ENCODE measurements around the gene MFGE8. TPM values are rescaled to one million over a fixed set of nuclear protein-coding genes. Genes with fewer than 3 reads are reported as not detected.

The MFGE8 gene
- polyA plus RNA-seq, 1 of the 3 experiments (the other 2 are of a cell fraction): 247 TPM

DNA sequence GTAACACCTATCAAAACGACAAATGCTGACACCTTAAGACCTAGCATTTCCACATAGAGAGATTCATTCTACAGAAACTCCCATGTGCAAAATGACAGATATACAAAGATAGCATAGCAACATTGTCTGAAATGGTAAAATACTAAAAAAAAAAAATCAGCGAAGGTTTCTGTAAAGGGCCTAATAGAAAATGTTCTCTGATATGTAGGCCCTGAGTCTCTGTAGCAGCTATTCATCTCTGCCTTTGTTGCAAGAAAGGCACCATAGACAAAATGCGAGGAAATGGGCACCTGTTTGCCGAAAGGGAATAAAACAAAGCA, 631 bp upstream of the MFGE8 start:
- H3K79me2 ChIP-seq (ENCODE audit: insufficient read depth): peaks cover 19% of the 10 kb centered on the region; the same call in 1 of the 2 replicates
- H3F3A ChIP-seq (replicated peaks; ENCODE audit: insufficient read depth): peaks cover 4% of the 10 kb centered on the region
- H2AFZ ChIP-seq (ENCODE audit: low read depth): peak overlapping the region; percentile 86
- H3K27me3 ChIP-seq (ENCODE audit: insufficient read depth): no peaks in the 10 kb centered on the region
- no peaks in the 10 kb centered on the region for H3K9me2 ChIP-seq
- CTCF ChIA-PET: interaction anchor here (1.0 to 3.0 kb wide), 3 partner anchors 9 to 128 kb away, joined by 4 to 18 read pairs (median 7); no protein-coding TSS in a partner anchor
- DNase-seq: no peak
- peaks cover 0 to 5% of the 10 kb centered on the region in 2 experiments for H3K36me3 ChIP-seq (replicated peaks in 1 of 2; ENCODE audit: control insufficient read depth in 1 of 2, insufficient read depth in 2 of 2, low read length in 1 of 2)
- H3K4me1 ChIP-seq (ENCODE audit: control insufficient read depth in 1 of 2, insufficient read depth in 2 of 2, low read depth in 1 of 2, low read length in 1 of 2): peaks cover 7 to 9% of the 10 kb centered on the region in 2 experiments; a peak in 2 of 4 replicates
- no peaks in the 10 kb centered on the region for H3K9me3 ChIP-seq
- POLR2A ChIA-PET: no interaction called here
- no peaks in the 10 kb centered on the region for H4K20me1 ChIP-seq (ENCODE audit: insufficient read depth)
- peak overlapping the region; percentile 95; the same call in 1 of the 2 replicates for H3K9ac ChIP-seq
- H3K4me3 ChIP-seq (ENCODE audit: low read depth in 2 of 2, low read length in 1 of 2): peak overlapping the region; percentile 69 to 94
- WGBS (ENCODE audit: low lambda C conversion rate): 68% methylated on average over 4 of the region's 4 CpGs
- H3K4me2 ChIP-seq: peak overlapping the region; percentile 98
- no peak for TF ChIP-seq MXI1 (IDR thresholded peaks at IDR 0.05; ENCODE audit: low read depth, low read length)
- TF ChIP-seq NRF1 (IDR thresholded peaks at IDR 0.05; ENCODE audit: low read depth, low read length): no peak
- TF ChIP-seq RFX5 (IDR thresholded peaks at IDR 0.05; ENCODE audit: low read length): no peak
- TF ChIP-seq, protein P1, sequence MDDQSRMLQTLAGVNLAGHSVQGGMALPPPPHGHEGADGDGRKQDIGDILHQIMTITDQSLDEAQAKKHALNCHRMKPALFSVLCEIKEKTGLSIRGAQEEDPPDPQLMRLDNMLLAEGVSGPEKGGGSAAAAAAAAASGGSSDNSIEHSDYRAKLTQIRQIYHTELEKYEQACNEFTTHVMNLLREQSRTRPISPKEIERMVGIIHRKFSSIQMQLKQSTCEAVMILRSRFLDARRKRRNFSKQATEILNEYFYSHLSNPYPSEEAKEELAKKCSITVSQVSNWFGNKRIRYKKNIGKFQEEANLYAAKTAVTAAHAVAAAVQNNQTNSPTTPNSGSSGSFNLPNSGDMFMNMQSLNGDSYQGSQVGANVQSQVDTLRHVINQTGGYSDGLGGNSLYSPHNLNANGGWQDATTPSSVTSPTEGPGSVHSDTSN (IDR thresholded peaks at IDR 0.05): no peak
- no peak for TF ChIP-seq MEF2A (IDR thresholded peaks at IDR 0.05; ENCODE audit: borderline replicate concordance, low read depth)
- TF ChIP-seq YY1 (IDR thresholded peaks at IDR 0.05; ENCODE audit: low read depth): no peak
- no peak for TF ChIP-seq TCF12 (IDR thresholded peaks at IDR 0.05)
- peak overlapping the region; percentile 51 to 68 for H3K27ac ChIP-seq (ENCODE audit: low read depth in 2 of 2, low read length in 1 of 2)

DNA sequence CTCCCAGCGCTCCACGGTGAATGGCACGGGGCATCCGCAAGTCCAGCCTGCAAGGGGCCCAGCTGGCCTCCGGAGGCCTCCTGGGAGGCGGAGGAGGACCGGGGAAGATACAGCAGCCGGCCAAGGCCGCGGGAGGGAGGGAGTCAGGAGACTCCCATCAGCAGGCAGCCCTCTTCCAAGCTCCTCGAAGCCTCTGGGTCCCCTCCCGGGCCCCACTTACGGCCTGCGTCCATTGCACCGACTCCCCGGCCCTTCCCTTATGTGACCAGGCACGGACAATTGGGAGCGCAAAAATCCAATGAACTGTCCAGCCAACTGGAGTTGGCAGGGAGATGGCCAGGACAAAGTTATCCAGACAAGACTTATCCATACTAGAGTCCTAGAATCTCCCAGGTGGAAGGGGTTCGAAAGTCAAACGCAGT, 668 bp downstream of the MFGE8 start:
- peaks cover 19% of the 10 kb centered on the region; the same call in 1 of the 2 replicates for H3K79me2 ChIP-seq (ENCODE audit: insufficient read depth)
- H3K4me1 ChIP-seq (ENCODE audit: control insufficient read depth in 1 of 2, insufficient read depth in 2 of 2, low read depth in 1 of 2, low read length in 1 of 2): peaks cover 7 to 9% of the 10 kb centered on the region in 2 experiments; a peak in 2 of 4 replicates
- peak overlapping the region; percentile 68 to 72 for H3K27ac ChIP-seq (ENCODE audit: low read depth in 2 of 2, low read length in 1 of 2)
- no peaks in the 10 kb centered on the region for H4K20me1 ChIP-seq (ENCODE audit: insufficient read depth)
- ChIA-PET CTCF (interaction anchor here (0.6 to 1.5 kb wide), 5 partner anchors 9 to 109 kb away, joined by 3 to 6 read pairs (median 4); no protein-coding TSS in a partner anchor), POLR2A (no interaction called here)
- H3F3A ChIP-seq (replicated peaks; ENCODE audit: insufficient read depth): peaks cover 4% of the 10 kb centered on the region
- H3K36me3 ChIP-seq (replicated peaks in 1 of 2; ENCODE audit: control insufficient read depth in 1 of 2, insufficient read depth in 2 of 2, low read length in 1 of 2): peaks cover 0 to 12% of the 10 kb centered on the region in 2 experiments
- peak overlapping the region; percentile 98 for H3K4me2 ChIP-seq
- H2AFZ ChIP-seq (ENCODE audit: low read depth): peak overlapping the region; percentile 86
- 0% methylated on average over 4 of the region's 20 CpGs for WGBS (ENCODE audit: low lambda C conversion rate)
- H3K9ac ChIP-seq: peak overlapping the region; percentile 95
- peak; percentile 64 for DNase-seq
- peak overlapping the region; percentile 69 to 94 for H3K4me3 ChIP-seq (ENCODE audit: low read depth in 2 of 2, low read length in 1 of 2)
- no peaks in the 10 kb centered on the region for H3K9me3 ChIP-seq
- no peaks in the 10 kb centered on the region for H3K9me2 ChIP-seq
- no peaks in the 10 kb centered on the region for H3K27me3 ChIP-seq (ENCODE audit: insufficient read depth)
- TF ChIP-seq FOSL2 (IDR thresholded peaks at IDR 0.05; ENCODE audit: borderline replicate concordance, low read depth) (no peak), RFX5 (IDR thresholded peaks at IDR 0.05; ENCODE audit: low read length) (no peak), TEAD4 (IDR thresholded peaks at IDR 0.05; ENCODE audit: borderline replicate concordance, insufficient read depth) (no peak), NFIC (IDR thresholded peaks at IDR 0.05; ENCODE audit: borderline replicate concordance) (no peak), EZH2phosphoT487 (IDR thresholded peaks at IDR 0.05; ENCODE audit: borderline replicate concordance, low read depth) (no peak), CTCF (IDR thresholded peaks at IDR 0.05) (no peak), GABPA (IDR thresholded peaks at IDR 0.05; ENCODE audit: low read depth) (no peak), POLR2AphosphoS5 (IDR thresholded peaks at IDR 0.05; ENCODE audit: low read depth, low read length) (no peak), RCOR1 (IDR thresholded peaks at IDR 0.05; ENCODE audit: low read length) (no peak), NRF1 (IDR thresholded peaks at IDR 0.05; ENCODE audit: low read depth, low read length) (no peak), ZBTB33 (IDR thresholded peaks at IDR 0.05; ENCODE audit: borderline replicate concordance, low read depth) (no peak), USF1 (IDR thresholded peaks at IDR 0.05; ENCODE audit: borderline replicate concordance, low read depth) (no peak), EP300 (IDR thresholded peaks at IDR 0.05; ENCODE audit: borderline replicate concordance in 1 of 2, low read depth in 1 of 2, low read length in 1 of 2) (no peak), TCF12 (IDR thresholded peaks at IDR 0.05) (no peak)
- TF ChIP-seq, protein P1 (IDR thresholded peaks at IDR 0.05): no peak
- TF ChIP-seq, protein P2, sequence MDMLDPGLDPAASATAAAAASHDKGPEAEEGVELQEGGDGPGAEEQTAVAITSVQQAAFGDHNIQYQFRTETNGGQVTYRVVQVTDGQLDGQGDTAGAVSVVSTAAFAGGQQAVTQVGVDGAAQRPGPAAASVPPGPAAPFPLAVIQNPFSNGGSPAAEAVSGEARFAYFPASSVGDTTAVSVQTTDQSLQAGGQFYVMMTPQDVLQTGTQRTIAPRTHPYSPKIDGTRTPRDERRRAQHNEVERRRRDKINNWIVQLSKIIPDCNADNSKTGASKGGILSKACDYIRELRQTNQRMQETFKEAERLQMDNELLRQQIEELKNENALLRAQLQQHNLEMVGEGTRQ (IDR thresholded peaks at IDR 0.05; ENCODE audit: borderline replicate concordance, low read depth, low read length): no peak

Data from SK-N-SH (cell line).